PC-3 (cell line): ENCODE data around the gene FSTL4.

ENCODE experiments used
- EZH2 ChIP-seq: fragments of 300-600 bp; sonication (generic); IDR thresholded peaks from one replicate; pipeline ENCODE4 v1.6.1; 2017; ENCODE audit warnings: antibody characterized with exemption, mild to moderate bottlenecking, low read length; ENCODE audit not compliant: unreplicated experiment
- EZH2phosphoT487 ChIP-seq: fragments of 300-600 bp; sonication (generic); IDR thresholded peaks from 2 replicates; pipeline ENCODE4 v1.6.1; 2018; ENCODE audit warnings: mild to moderate bottlenecking, antibody characterized with exemption, low read length, borderline replicate concordance
- TF ChIP-seq, protein P1 (sequence below): fragments of 300-600 bp; sonication (generic); conservative IDR thresholded peaks from 2 replicates; pipeline ENCODE4 v1.5.1; 2017; ENCODE audit warnings: antibody characterized with exemption, low read depth, mild to moderate bottlenecking, low read length

DNA sequence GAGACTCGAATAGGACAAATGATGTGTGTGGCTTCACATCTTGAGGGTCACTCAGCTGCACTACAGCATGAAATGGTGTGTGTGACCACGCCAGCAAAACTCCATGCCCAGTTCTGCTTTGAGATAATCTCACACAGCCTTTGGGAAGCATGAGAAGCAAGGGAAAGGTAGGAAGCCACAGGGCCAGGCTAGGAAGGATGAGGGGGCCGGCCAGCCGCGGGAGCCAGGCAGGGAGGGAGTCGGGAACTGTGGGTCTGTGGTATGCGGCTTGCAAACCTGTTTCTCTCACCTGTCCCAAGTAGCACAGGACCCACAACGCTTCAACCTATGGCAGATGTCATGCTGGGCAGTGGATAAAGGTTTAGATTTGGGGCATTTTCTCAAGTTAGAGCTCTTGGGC, 418.5 kb downstream of the FSTL4 start:
- TF ChIP-seq, protein P1, sequence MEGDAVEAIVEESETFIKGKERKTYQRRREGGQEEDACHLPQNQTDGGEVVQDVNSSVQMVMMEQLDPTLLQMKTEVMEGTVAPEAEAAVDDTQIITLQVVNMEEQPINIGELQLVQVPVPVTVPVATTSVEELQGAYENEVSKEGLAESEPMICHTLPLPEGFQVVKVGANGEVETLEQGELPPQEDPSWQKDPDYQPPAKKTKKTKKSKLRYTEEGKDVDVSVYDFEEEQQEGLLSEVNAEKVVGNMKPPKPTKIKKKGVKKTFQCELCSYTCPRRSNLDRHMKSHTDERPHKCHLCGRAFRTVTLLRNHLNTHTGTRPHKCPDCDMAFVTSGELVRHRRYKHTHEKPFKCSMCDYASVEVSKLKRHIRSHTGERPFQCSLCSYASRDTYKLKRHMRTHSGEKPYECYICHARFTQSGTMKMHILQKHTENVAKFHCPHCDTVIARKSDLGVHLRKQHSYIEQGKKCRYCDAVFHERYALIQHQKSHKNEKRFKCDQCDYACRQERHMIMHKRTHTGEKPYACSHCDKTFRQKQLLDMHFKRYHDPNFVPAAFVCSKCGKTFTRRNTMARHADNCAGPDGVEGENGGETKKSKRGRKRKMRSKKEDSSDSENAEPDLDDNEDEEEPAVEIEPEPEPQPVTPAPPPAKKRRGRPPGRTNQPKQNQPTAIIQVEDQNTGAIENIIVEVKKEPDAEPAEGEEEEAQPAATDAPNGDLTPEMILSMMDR, result no peak
- no peak for TF ChIP-seq EZH2
- no peak for TF ChIP-seq EZH2phosphoT487
